ENCODE results near the gene FOXP4. TPM values are rescaled to one million over a fixed set of nuclear protein-coding genes. Genes with fewer than 3 reads are reported as not detected.

FOXP4 gene
- total and polyA plus RNA-seq, 2 experiments from 2014 or later, result 1.1 to 3.9 TPM

GRCh38 chr6:41567684-41568083 lies 21.5 kb downstream of the FOXP4 start:
- in situ Hi-C loops (cut with MboI), result no loop called here
- Histone ChIP-seq H3K9me2 (ENCODE audit: insufficient read depth) (no peaks in the 10 kb centered on the region), H3K27me3 (replicated peaks; ENCODE audit: insufficient read depth) (no peaks in the 10 kb centered on the region), H3K9ac (no peak overlapping the region), H3F3A (ENCODE audit: insufficient read depth) (no peaks in the 10 kb centered on the region), H3K27ac (no peak overlapping the region), H3K79me2 (ENCODE audit: insufficient read depth) (no peaks in the 10 kb centered on the region), H2AFZ (no peak overlapping the region), H4K20me1 (ENCODE audit: insufficient read depth) (no peaks in the 10 kb centered on the region), H3K36me3 (ENCODE audit: low read depth) (no peaks in the 10 kb centered on the region), H3K4me1 (ENCODE audit: insufficient read depth) (peaks cover 11% of the 10 kb centered on the region), H3K4me2 (ENCODE audit: unreplicated experiment) (no peak overlapping the region), H3K9me3 (ENCODE audit: low read depth) (no peaks in the 10 kb centered on the region), H3K4me3 (no peak overlapping the region)
- 94 to 100% methylated on average over 1 of the region's 1 CpG for WGBS, 2 experiments (ENCODE audit: low coverage in 1 of 2, low lambda C conversion rate in 2 of 2, missing lambda C conversion rate in 2 of 2)
- DNase-seq, result no peak
- TF ChIP-seq EZH2phosphoT487 (IDR thresholded peaks at IDR 0.05; ENCODE audit: insufficient read depth, low read depth) (no peak), EZH2 (IDR thresholded peaks at IDR 0.05; ENCODE audit: insufficient read depth, poor library complexity, severe bottlenecking) (no peak)

GRCh38 chr6:41568202-41568584 lies 22.0 kb downstream of the FOXP4 start:
- no peaks in the 10 kb centered on the region for H3K79me2 ChIP-seq (ENCODE audit: insufficient read depth)
- no peaks in the 10 kb centered on the region for H3K9me2 ChIP-seq (ENCODE audit: insufficient read depth)
- no peak overlapping the region for H3K4me2 ChIP-seq (ENCODE audit: unreplicated experiment)
- no peak overlapping the region for H3K4me3 ChIP-seq
- no peaks in the 10 kb centered on the region for H3K9me3 ChIP-seq (ENCODE audit: low read depth)
- no peaks in the 10 kb centered on the region for H3F3A ChIP-seq (ENCODE audit: insufficient read depth)
- no peaks in the 10 kb centered on the region for H4K20me1 ChIP-seq (ENCODE audit: insufficient read depth)
- H3K36me3 ChIP-seq (ENCODE audit: low read depth), result no peaks in the 10 kb centered on the region
- no peak overlapping the region for H3K27ac ChIP-seq
- TF ChIP-seq EZH2phosphoT487 (IDR thresholded peaks at IDR 0.05; ENCODE audit: insufficient read depth, low read depth) (no peak), EZH2 (IDR thresholded peaks at IDR 0.05; ENCODE audit: insufficient read depth, poor library complexity, severe bottlenecking) (no peak)
- in situ Hi-C loops (cut with MboI), result no loop called here
- no peak overlapping the region for H3K9ac ChIP-seq
- H3K4me1 ChIP-seq (ENCODE audit: insufficient read depth), result peaks cover 11% of the 10 kb centered on the region
- no peaks in the 10 kb centered on the region for H3K27me3 ChIP-seq (replicated peaks; ENCODE audit: insufficient read depth)
- 94 to 96% methylated on average over 6 of the region's 6 CpGs for WGBS, 2 experiments (ENCODE audit: low coverage in 1 of 2, low lambda C conversion rate in 2 of 2, missing lambda C conversion rate in 2 of 2)
- no peak overlapping the region for H2AFZ ChIP-seq
- DNase-seq, result no peak

- Histone ChIP-seq H3K27me3 (replicated peaks; ENCODE audit: insufficient read depth) (no peaks in the 10 kb centered on the region), H4K20me1 (ENCODE audit: insufficient read depth) (no peaks in the 10 kb centered on the region), H3K27ac (no peak overlapping the region), H3K4me2 (ENCODE audit: unreplicated experiment) (no peak overlapping the region), H3K79me2 (ENCODE audit: insufficient read depth) (no peaks in the 10 kb centered on the region), H3K4me1 (ENCODE audit: insufficient read depth) (peaks cover 11% of the 10 kb centered on the region), H3K9me3 (ENCODE audit: low read depth) (no peaks in the 10 kb centered on the region), H3K9ac (no peak overlapping the region), H3K4me3 (no peak overlapping the region), H3F3A (ENCODE audit: insufficient read depth) (no peaks in the 10 kb centered on the region), H2AFZ (no peak overlapping the region), H3K36me3 (ENCODE audit: low read depth) (no peaks in the 10 kb centered on the region), H3K9me2 (ENCODE audit: insufficient read depth) (no peaks in the 10 kb centered on the region)
- no peak for TF ChIP-seq EZH2 (IDR thresholded peaks at IDR 0.05; ENCODE audit: insufficient read depth, poor library complexity, severe bottlenecking)
- no peak for TF ChIP-seq EZH2phosphoT487 (IDR thresholded peaks at IDR 0.05; ENCODE audit: insufficient read depth, low read depth)
- 96 to 97% methylated on average over 13 of the region's 13 CpGs for WGBS, 2 experiments (ENCODE audit: low coverage in 1 of 2, low lambda C conversion rate in 2 of 2, missing lambda C conversion rate in 2 of 2)
- DNase-seq, result no peak
- in situ Hi-C loops (cut with MboI), result no loop called here
Measured at GRCh38 chr6:41568585-41569384, 22.6 kb downstream of the FOXP4 start.

GRCh38 chr6:41570259-41570615 lies 24.1 kb downstream of the FOXP4 start:
- in situ Hi-C loops (cut with MboI), result no loop called here
- 91 to 94% methylated on average over 5 of the region's 5 CpGs for WGBS, 2 experiments (ENCODE audit: low coverage in 1 of 2, low lambda C conversion rate in 2 of 2, missing lambda C conversion rate in 2 of 2)
- H3K36me3 ChIP-seq (ENCODE audit: low read depth), result no peaks in the 10 kb centered on the region
- H3K9me3 ChIP-seq (ENCODE audit: low read depth), result no peaks in the 10 kb centered on the region
- H3K27ac ChIP-seq, result no peak overlapping the region
- no peaks in the 10 kb centered on the region for H3K9me2 ChIP-seq (ENCODE audit: insufficient read depth)
- no peaks in the 10 kb centered on the region for H4K20me1 ChIP-seq (ENCODE audit: insufficient read depth)
- no peak overlapping the region for H2AFZ ChIP-seq
- H3K79me2 ChIP-seq (ENCODE audit: insufficient read depth), result no peaks in the 10 kb centered on the region
- H3K27me3 ChIP-seq (replicated peaks; ENCODE audit: insufficient read depth), result no peaks in the 10 kb centered on the region
- no peak overlapping the region for H3K4me2 ChIP-seq (ENCODE audit: unreplicated experiment)
- DNase-seq, result no peak
- no peaks in the 10 kb centered on the region for H3F3A ChIP-seq (ENCODE audit: insufficient read depth)
- H3K4me1 ChIP-seq (ENCODE audit: insufficient read depth), result peaks cover 11% of the 10 kb centered on the region
- H3K4me3 ChIP-seq, result no peak overlapping the region
- H3K9ac ChIP-seq, result no peak overlapping the region
- TF ChIP-seq EZH2phosphoT487 (IDR thresholded peaks at IDR 0.05; ENCODE audit: insufficient read depth, low read depth), result no peak
- TF ChIP-seq EZH2 (IDR thresholded peaks at IDR 0.05; ENCODE audit: insufficient read depth, poor library complexity, severe bottlenecking), result no peak
